ENCODE data around the gene SH3GLB1. TPM values are rescaled to one million over a fixed set of nuclear protein-coding genes. Genes with fewer than 3 reads are reported as not detected.

Gene SH3GLB1
- total and polyA plus RNA-seq, 9 of the 15 experiments (the other 6 are each of a cell fraction or from before 2014, with no cell fraction given), result 8.6 to 34.2 (median 24.2) TPM

DNA sequence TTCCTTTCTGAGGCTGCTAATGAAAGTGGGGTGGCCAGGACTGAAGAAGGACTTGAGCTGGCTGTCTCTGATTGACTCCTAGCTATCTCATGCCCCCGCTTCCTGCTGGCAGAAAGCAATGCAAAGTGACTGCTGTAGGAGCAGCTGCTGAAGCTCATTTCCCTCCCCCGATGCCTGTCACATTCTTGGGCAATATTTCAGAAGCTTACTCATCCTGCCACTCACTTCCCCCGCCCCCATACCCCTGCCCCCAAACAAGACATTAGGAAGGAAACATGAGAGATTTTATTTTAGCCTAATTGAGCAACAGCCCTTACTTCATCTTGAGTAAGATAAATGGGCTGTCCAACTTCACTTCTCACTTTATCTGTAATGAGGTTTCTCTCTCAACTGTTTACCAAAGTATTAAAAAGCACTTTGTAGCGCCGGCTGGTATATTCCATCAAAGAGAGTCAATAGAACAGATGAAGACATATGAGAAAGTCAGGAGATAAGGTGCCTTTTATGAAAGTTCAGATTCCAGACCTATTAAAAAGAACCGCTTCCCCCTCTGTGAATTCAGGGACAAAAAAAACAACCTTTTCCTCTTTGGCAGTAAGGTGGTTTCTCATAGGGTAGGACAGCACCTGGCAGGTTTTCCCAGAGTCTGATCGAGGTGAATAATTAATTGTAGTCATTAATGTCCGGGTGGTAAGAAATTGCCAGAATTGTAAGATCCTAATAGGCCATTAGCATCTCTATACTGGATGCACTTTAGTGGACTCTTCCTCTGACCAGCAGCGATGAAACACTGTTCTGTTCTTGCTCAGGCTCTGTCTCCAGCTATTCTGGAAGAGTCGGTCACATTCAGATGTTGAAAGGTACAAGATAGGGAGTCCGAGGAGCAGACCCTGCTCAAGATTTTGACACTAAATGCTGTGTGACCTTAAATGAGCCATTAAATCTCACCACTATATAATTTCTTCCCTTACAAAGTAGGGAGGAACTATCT lies 70.2 kb downstream of the SH3GLB1 start:
- peak; percentile 31 to 87 (median 54) for DNase-seq (ENCODE audit: extremely low read depth in 1 of 4, low spot score in 3 of 4)
- FAIRE-seq, result peak; percentile 77
- H3K9me1 ChIP-seq (ENCODE audit: control insufficient read depth, insufficient read depth, low read length), result no peaks in the 10 kb centered on the region
- CTCF ChIA-PET (ENCODE audit: low intra/inter-chr PET ratio), result no interaction called here
- no peak overlapping the region for H3K9ac ChIP-seq (ENCODE audit: insufficient read depth in 1 of 2, low read depth in 2 of 2, low read length in 2 of 2)
- no peaks in the 10 kb centered on the region for H3K79me2 ChIP-seq (ENCODE audit: control insufficient read depth, insufficient read depth, low read length)
- H3K9me3 ChIP-seq (replicated peaks; ENCODE audit: control insufficient read depth, insufficient read depth, low read depth, low read length), result no peaks in the 10 kb centered on the region
- WGBS (ENCODE audit: insufficient coverage, low coverage, missing lambda C conversion rate), result 8% methylated on average over 9 of the region's 11 CpGs
- no peak overlapping the region for H2AFZ ChIP-seq (ENCODE audit: low read depth, low read length)
- BruUV-seq (replicated peaks), result no TSS peak
- no peaks in the 10 kb centered on the region for H3K36me3 ChIP-seq (ENCODE audit: control insufficient read depth, insufficient read depth, low read length)
- H4K20me1 ChIP-seq (replicated peaks; ENCODE audit: control insufficient read depth, insufficient read depth, low read length), result no peaks in the 10 kb centered on the region
- H3K27ac ChIP-seq (ENCODE audit: extremely low read depth, low read depth, low read length), result peak overlapping the region; percentile 43; the same call in 2 of the 3 replicates
- in situ Hi-C loops (cut with MboI), result no loop called here
- intact Hi-C loops (cut with micrococcal nuclease), result no loop called here
- POLR2A ChIA-PET, result interaction anchor here (0.5 to 0.7 kb wide), 3 partner anchors 51 to 304 kb away, joined by 3 read pairs; no protein-coding TSS in a partner anchor
- peak; percentile 83 for ATAC-seq
- H3K4me2 ChIP-seq (ENCODE audit: insufficient read depth, low read length), result peak overlapping the region; percentile 23; the same call in 1 of the 2 replicates
- H3K4me3 ChIP-seq, result no peak overlapping the region
- peaks cover 13 to 41% of the 10 kb centered on the region in 2 experiments for H3K4me1 ChIP-seq (replicated peaks in 1 of 2; ENCODE audit: control insufficient read depth in 2 of 2, insufficient read depth in 2 of 2, low read length in 2 of 2)
- H3K27me3 ChIP-seq (ENCODE audit: control insufficient read depth in 2 of 2, insufficient read depth in 2 of 2, low read length in 2 of 2), result no peaks in the 10 kb centered on the region
- peak; percentile 45 for TF ChIP-seq BHLHE40 (IDR thresholded peaks at IDR 0.05; ENCODE audit: low read length)
- no peak for TF ChIP-seq MTA3 (IDR thresholded peaks at IDR 0.05; ENCODE audit: borderline replicate concordance)
- TF ChIP-seq, protein P1, sequence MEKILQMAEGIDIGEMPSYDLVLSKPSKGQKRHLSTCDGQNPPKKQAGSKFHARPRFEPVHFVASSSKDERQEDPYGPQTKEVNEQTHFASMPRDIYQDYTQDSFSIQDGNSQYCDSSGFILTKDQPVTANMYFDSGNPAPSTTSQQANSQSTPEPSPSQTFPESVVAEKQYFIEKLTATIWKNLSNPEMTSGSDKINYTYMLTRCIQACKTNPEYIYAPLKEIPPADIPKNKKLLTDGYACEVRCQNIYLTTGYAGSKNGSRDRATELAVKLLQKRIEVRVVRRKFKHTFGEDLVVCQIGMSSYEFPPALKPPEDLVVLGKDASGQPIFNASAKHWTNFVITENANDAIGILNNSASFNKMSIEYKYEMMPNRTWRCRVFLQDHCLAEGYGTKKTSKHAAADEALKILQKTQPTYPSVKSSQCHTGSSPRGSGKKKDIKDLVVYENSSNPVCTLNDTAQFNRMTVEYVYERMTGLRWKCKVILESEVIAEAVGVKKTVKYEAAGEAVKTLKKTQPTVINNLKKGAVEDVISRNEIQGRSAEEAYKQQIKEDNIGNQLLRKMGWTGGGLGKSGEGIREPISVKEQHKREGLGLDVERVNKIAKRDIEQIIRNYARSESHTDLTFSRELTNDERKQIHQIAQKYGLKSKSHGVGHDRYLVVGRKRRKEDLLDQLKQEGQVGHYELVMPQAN (IDR thresholded peaks at IDR 0.05; ENCODE audit: borderline replicate concordance), result no peak
- peak; percentile 23; the same call in 1 of the 2 replicates for TF ChIP-seq NCOR1 (IDR thresholded peaks at IDR 0.05)
- TF ChIP-seq MAFK (IDR thresholded peaks at IDR 0.05; ENCODE audit: low read length), result 0 out of 2 replicates have a peak, but pooled peaks have one; percentile 3
- 0 out of 2 replicates have a peak, but pooled peaks have one; percentile 17 for TF ChIP-seq RNF2 (IDR thresholded peaks at IDR 0.05)
- TF ChIP-seq, protein P2, sequence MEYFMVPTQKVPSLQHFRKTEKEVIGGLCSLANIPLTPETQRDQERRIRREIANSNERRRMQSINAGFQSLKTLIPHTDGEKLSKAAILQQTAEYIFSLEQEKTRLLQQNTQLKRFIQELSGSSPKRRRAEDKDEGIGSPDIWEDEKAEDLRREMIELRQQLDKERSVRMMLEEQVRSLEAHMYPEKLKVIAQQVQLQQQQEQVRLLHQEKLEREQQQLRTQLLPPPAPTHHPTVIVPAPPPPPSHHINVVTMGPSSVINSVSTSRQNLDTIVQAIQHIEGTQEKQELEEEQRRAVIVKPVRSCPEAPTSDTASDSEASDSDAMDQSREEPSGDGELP (CRISPR knock-in tag; IDR thresholded peaks at IDR 0.05; ENCODE audit: borderline replicate concordance), result peak; percentile 68
- TF ChIP-seq FIP1L1 (IDR thresholded peaks at IDR 0.05; ENCODE audit: low read depth, low read length, poor library complexity, severe bottlenecking), result no peak
- TF ChIP-seq JUND (IDR thresholded peaks at IDR 0.05; ENCODE audit: borderline replicate concordance, low read depth, low read length), result peak; percentile 88
- TF ChIP-seq JUND (tag; IDR thresholded peaks at IDR 0.05; ENCODE audit: borderline replicate concordance, low read depth, low read length), result no peak; the same call in 2 of the 3 replicates
- TF ChIP-seq, protein P3, sequence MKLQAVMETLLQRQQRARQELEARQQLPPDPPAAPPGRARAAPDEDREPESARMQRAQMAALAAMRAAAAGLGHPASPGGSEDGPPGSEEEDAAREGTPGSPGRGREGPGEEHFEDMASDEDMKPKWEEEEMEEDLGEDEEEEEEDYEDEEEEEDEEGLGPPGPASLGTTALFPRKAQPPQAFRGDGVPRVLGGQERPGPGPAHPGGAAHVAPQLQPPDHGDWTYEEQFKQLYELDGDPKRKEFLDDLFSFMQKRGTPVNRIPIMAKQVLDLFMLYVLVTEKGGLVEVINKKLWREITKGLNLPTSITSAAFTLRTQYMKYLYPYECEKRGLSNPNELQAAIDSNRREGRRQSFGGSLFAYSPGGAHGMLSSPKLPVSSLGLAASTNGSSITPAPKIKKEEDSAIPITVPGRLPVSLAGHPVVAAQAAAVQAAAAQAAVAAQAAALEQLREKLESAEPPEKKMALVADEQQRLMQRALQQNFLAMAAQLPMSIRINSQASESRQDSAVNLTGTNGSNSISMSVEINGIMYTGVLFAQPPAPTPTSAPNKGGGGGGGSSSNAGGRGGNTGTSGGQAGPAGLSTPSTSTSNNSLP (IDR thresholded peaks at IDR 0.05; ENCODE audit: borderline replicate concordance, low read depth, low read length), result peak; percentile 54; the same call in 1 of the 2 replicates
- no peak for TF ChIP-seq SAFB2 (IDR thresholded peaks at IDR 0.05; ENCODE audit: borderline replicate concordance, low read depth, low read length, severe bottlenecking)
- TF ChIP-seq, protein P4, sequence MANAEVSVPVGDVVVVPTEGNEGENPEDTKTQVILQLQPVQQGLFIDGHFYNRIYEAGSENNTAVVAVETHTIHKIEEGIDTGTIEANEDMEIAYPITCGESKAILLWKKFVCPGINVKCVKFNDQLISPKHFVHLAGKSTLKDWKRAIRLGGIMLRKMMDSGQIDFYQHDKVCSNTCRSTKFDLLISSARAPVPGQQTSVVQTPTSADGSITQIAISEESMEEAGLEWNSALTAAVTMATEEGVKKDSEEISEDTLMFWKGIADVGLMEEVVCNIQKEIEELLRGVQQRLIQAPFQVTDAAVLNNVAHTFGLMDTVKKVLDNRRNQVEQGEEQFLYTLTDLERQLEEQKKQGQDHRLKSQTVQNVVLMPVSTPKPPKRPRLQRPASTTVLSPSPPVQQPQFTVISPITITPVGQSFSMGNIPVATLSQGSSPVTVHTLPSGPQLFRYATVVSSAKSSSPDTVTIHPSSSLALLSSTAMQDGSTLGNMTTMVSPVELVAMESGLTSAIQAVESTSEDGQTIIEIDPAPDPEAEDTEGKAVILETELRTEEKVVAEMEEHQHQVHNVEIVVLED (CRISPR knock-in tag; IDR thresholded peaks at IDR 0.05), result no peak
- no peak for TF ChIP-seq MAFG (tag; conservative IDR thresholded peaks at IDR 0.05)

Measured in K562 (cell line).